NCI-H187 treated with DMSO at 0.1 percent for 48 hours (cell line): ENCODE data around the gene KCTD11.
A peak's percentile ranks its signal among the peaks of the same experiment; 100 is the strongest.
"Not testable (repeated sequence)": the region's sequence is repeated elsewhere in the genome, so short reads cannot be mapped to it uniquely, and the experiment has no call there.

Experiments
- DNase-seq: peaks from one replicate; lab custom pipeline; 2025; lab: John Stamatoyannopoulos, UW

The KCTD11 gene

GRCh38 chr17:7322520-7323194 lies 29.3 kb upstream of the KCTD11 start:
- no peak for DNase-seq

- no peak for DNase-seq
These were observed 28.1 kb upstream of the KCTD11 start for GRCh38 chr17:7323731-7324437.

GRCh38 chr17:7324438-7324779 lies 27.6 kb upstream of the KCTD11 start:
- no peak for DNase-seq

- no peak for DNase-seq
These were observed 26.9 kb upstream of the KCTD11 start for GRCh38 chr17:7325031-7325528.

GRCh38 chr17:7326186-7326585 lies 25.8 kb upstream of the KCTD11 start:
- no peak for DNase-seq

GRCh38 chr17:7327056-7327455 lies 24.9 kb upstream of the KCTD11 start:
- DNase-seq: no peak

GRCh38 chr17:7327501-7327900 lies 24.5 kb upstream of the KCTD11 start:
- DNase-seq: no peak

- no peak for DNase-seq
These were observed 24.0 kb upstream of the KCTD11 start for GRCh38 chr17:7328009-7328408.

GRCh38 chr17:7328840-7329373 lies 23.1 kb upstream of the KCTD11 start, which contains the start of gene NEURL4:
Gene NEURL4, minus strand, starts transcription at chr17:7329335. Its CDS starts 23 bp downstream, at chr17:7329312.
- DNase-seq: no peak

GRCh38 chr17:7329374-7329996 lies 22.5 kb upstream of the KCTD11 start:
- peak; percentile 74 for DNase-seq

GRCh38 chr17:7329997-7330637 lies 21.8 kb upstream of the KCTD11 start:
- DNase-seq: no peak

- no peak for DNase-seq
These were observed 21.3 kb upstream of the KCTD11 start for GRCh38 chr17:7330638-7331015.

GRCh38 chr17:7332111-7332510 lies 19.9 kb upstream of the KCTD11 start:
- no peak for DNase-seq

- DNase-seq: not testable (repeated sequence)
These were observed 19.3 kb upstream of the KCTD11 start for GRCh38 chr17:7332600-7333069.

- DNase-seq: no peak
These were observed 16.9 kb upstream of the KCTD11 start for GRCh38 chr17:7334938-7335538.

GRCh38 chr17:7335765-7336164 lies 16.2 kb upstream of the KCTD11 start:
- DNase-seq: not testable (repeated sequence)

GRCh38 chr17:7336240-7337175 lies 15.5 kb upstream of the KCTD11 start, which contains the start of gene ACAP1:
Gene ACAP1, plus strand, starts transcription at chr17:7336529. Its CDS starts 206 bp downstream, at chr17:7336735.
- no peak for DNase-seq

GRCh38 chr17:7337600-7337999 lies 14.4 kb upstream of the KCTD11 start:
- DNase-seq: not testable (repeated sequence)

- no peak for DNase-seq
These were observed 11.8 kb upstream of the KCTD11 start for GRCh38 chr17:7340179-7340578.

- no peak for DNase-seq
These were observed 10.1 kb upstream of the KCTD11 start for GRCh38 chr17:7341842-7342241.
